Measurements from ENCODE around the gene MOSMO. TPM values are rescaled to one million over a fixed set of nuclear protein-coding genes. Genes with fewer than 3 reads are reported as not detected.
"Not testable (repeated sequence)": the region's sequence is repeated elsewhere in the genome, so short reads cannot be mapped to it uniquely, and the experiment has no call there.

Gene MOSMO
- total and polyA plus RNA-seq, 2 experiments from 2014 or later = 2.7 to 11.7 TPM

DNA sequence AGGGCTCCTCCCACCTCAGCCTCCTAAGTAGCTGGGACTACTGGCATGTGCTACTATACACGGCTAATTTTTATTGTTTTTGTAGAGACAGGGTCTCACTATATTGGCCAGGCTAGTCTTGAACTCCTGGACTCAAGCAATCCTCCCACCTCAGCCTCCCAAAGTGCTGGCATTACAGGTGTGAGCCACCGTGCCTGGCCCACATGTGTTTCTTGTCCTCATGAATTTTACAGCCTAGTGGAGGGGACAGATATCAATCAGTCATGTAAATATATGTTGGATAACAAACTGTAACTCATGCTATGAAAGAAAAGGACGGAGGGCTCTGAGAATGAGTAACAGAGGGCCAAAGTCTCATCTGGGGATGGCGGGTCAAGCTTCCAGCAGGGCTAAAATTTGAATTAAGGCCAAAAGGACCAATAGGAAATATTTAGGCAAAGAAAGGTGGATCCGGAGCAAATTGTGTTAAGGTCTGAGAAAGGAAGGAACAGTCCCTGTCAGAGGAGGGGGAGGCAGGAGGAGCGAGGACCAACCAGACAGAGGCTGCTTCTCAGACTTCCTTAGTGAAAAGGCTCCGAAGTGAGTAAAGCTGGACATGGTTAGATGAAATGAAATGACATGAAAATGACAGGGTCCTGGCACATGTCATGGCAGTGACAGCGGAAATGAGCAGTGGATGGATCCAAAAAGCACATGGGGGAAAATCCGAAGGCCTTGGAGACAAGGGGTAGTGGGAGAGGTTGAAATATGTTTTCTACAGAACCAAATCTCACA lies 10.8 kb upstream of the MOSMO start:
- 90 to 96% methylated on average over 9 of the region's 9 CpGs for WGBS, 2 experiments (ENCODE audit: low coverage in 1 of 2, low lambda C conversion rate in 2 of 2, missing lambda C conversion rate in 2 of 2)
- no peak overlapping the region for H2AFZ ChIP-seq
- in situ Hi-C loops (cut with MboI) = loop anchor here (5.0 kb wide), 1 partner anchor 105 kb away; no protein-coding TSS in a partner anchor

DNA sequence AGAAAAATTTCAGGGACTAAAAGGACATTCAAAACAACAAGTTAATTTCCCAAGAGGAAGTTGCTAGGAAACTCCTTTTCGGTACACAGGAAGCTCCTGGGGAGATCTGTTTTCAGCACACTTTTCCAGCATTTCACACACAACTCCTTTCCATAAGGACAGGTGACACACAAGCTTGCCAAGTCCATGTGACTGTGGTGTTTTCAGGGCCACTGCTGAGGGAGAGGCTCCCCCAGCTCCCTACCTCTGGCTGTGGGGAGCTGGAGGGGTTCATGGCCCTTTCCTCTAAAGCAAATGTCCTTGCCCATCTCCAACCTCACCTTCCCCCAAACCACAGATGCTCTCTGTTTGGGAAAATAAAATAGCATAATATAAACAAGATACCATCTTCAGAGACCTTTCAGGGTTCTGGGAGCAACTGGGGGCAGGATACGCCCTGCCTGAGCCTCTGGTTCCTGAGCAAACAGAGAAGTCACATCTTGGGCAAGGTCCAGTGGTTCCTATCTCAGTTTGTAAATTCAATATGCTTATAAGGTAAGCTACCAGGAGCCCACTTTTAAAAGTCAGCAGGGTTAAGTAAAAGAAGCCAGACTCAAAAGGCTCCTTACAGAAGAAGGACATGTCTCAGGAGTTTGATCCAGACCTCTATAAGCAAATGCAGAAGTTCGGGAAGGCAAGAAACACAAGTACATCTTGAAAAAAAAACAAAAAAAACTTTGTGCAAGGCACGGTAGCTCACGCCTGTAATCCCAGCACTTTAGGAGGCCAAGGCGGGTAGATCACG lies 10.0 kb upstream of the MOSMO start:
- H2AFZ ChIP-seq = no peak overlapping the region
- H3K9ac ChIP-seq = no peak overlapping the region

More for the DNA sequence above, 10.8 kb upstream of the MOSMO start:
- H3K4me2 ChIP-seq (ENCODE audit: unreplicated experiment) = no peak overlapping the region
- peaks cover 9% of the 10 kb centered on the region for H3K4me1 ChIP-seq (ENCODE audit: insufficient read depth)
- no peaks in the 10 kb centered on the region for H3K27me3 ChIP-seq (replicated peaks; ENCODE audit: insufficient read depth)
- H3K27ac ChIP-seq = no peak overlapping the region
- no peak overlapping the region for H3K4me3 ChIP-seq
- no peak for DNase-seq
- no peak for TF ChIP-seq EZH2 (IDR thresholded peaks at IDR 0.05; ENCODE audit: insufficient read depth, poor library complexity, severe bottlenecking)
- no peak for TF ChIP-seq EZH2phosphoT487 (IDR thresholded peaks at IDR 0.05; ENCODE audit: insufficient read depth, low read depth)
- H4K20me1 ChIP-seq (ENCODE audit: insufficient read depth) = no peaks in the 10 kb centered on the region
- H3K9me2 ChIP-seq (ENCODE audit: insufficient read depth) = no peaks in the 10 kb centered on the region
- H3K36me3 ChIP-seq (ENCODE audit: low read depth) = no peaks in the 10 kb centered on the region
- no peaks in the 10 kb centered on the region for H3K79me2 ChIP-seq (ENCODE audit: insufficient read depth)
- no peaks in the 10 kb centered on the region for H3K9me3 ChIP-seq (ENCODE audit: low read depth)
- no peak overlapping the region for H3K9ac ChIP-seq
- peaks cover 5% of the 10 kb centered on the region; the same call in 1 of the 2 replicates for H3F3A ChIP-seq (ENCODE audit: insufficient read depth)

DNA sequence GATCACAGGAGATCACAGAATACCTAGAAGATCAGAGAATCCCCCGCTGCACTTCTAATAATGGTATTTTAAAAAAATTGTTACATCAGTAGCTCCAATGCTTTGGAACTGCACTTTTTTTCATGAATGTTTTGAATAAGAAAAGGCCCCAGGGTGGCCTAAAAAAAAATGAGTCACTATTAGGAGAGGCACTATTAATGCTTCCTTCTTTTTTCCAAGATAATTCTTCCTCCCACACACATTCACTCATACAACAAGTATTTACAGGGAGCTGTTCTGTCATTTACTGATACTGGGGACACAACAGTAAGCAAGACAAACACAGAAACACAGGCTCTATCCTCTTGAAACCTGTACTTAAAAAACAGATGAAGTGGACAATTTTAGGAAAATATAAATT lies 6.3 kb upstream of the MOSMO start:
- H3K27ac ChIP-seq = peak overlapping the region; percentile 51
- no peaks in the 10 kb centered on the region for H3K79me2 ChIP-seq (ENCODE audit: insufficient read depth)
- no peaks in the 10 kb centered on the region for H3K36me3 ChIP-seq (ENCODE audit: low read depth)
- peaks cover 5% of the 10 kb centered on the region; the same call in 1 of the 2 replicates for H3F3A ChIP-seq (ENCODE audit: insufficient read depth)
- WGBS, 2 experiments (ENCODE audit: low coverage in 1 of 2, low lambda C conversion rate in 2 of 2, missing lambda C conversion rate in 2 of 2) = 0% methylated on average over 1 of the region's 1 CpG
- no peaks in the 10 kb centered on the region for H4K20me1 ChIP-seq (ENCODE audit: insufficient read depth)
- no peaks in the 10 kb centered on the region for H3K9me2 ChIP-seq (ENCODE audit: insufficient read depth)
- peak; percentile 88 for DNase-seq
- H3K27me3 ChIP-seq (replicated peaks; ENCODE audit: insufficient read depth) = no peaks in the 10 kb centered on the region
- peaks cover 9% of the 10 kb centered on the region for H3K4me1 ChIP-seq (ENCODE audit: insufficient read depth)
- H3K4me2 ChIP-seq (ENCODE audit: unreplicated experiment) = peak overlapping the region; percentile 83
- H2AFZ ChIP-seq = peak overlapping the region; percentile 60
- H3K4me3 ChIP-seq = peak overlapping the region; percentile 65
- in situ Hi-C loops (cut with MboI) = loop anchor here (5.0 kb wide), 1 partner anchor 181 kb away; no protein-coding TSS in a partner anchor
- H3K9me3 ChIP-seq (ENCODE audit: low read depth) = no peaks in the 10 kb centered on the region
- H3K9ac ChIP-seq = peak overlapping the region; percentile 44; the same call in 1 of the 2 replicates
- TF ChIP-seq EZH2 (IDR thresholded peaks at IDR 0.05; ENCODE audit: insufficient read depth, poor library complexity, severe bottlenecking) = no peak
- TF ChIP-seq EZH2phosphoT487 (IDR thresholded peaks at IDR 0.05; ENCODE audit: insufficient read depth, low read depth) = no peak

More for the DNA sequence above, 10.0 kb upstream of the MOSMO start:
- no peak for TF ChIP-seq EZH2 (IDR thresholded peaks at IDR 0.05; ENCODE audit: insufficient read depth, poor library complexity, severe bottlenecking)
- no peak for TF ChIP-seq EZH2phosphoT487 (IDR thresholded peaks at IDR 0.05; ENCODE audit: insufficient read depth, low read depth)
- H3K9me2 ChIP-seq (ENCODE audit: insufficient read depth) = no peaks in the 10 kb centered on the region
- no peaks in the 10 kb centered on the region for H3K27me3 ChIP-seq (replicated peaks; ENCODE audit: insufficient read depth)
- H4K20me1 ChIP-seq (ENCODE audit: insufficient read depth) = no peaks in the 10 kb centered on the region
- H3K36me3 ChIP-seq (ENCODE audit: low read depth) = no peaks in the 10 kb centered on the region
- H3K4me1 ChIP-seq (ENCODE audit: insufficient read depth) = peaks cover 9% of the 10 kb centered on the region
- DNase-seq = no peak
- no peaks in the 10 kb centered on the region for H3K9me3 ChIP-seq (ENCODE audit: low read depth)
- H3F3A ChIP-seq (ENCODE audit: insufficient read depth) = peaks cover 5% of the 10 kb centered on the region; the same call in 1 of the 2 replicates
- no peak overlapping the region for H3K4me2 ChIP-seq (ENCODE audit: unreplicated experiment)
- H3K79me2 ChIP-seq (ENCODE audit: insufficient read depth) = no peaks in the 10 kb centered on the region
- WGBS, 2 experiments (ENCODE audit: low coverage in 1 of 2, low lambda C conversion rate in 2 of 2, missing lambda C conversion rate in 2 of 2) = 91 to 92% methylated on average over 7 of the region's 7 CpGs
- H3K27ac ChIP-seq = no peak overlapping the region
- in situ Hi-C loops (cut with MboI) = loop anchor here (5.0 kb wide), 1 partner anchor 104 kb away; no protein-coding TSS in a partner anchor
- no peak overlapping the region for H3K4me3 ChIP-seq

DNA sequence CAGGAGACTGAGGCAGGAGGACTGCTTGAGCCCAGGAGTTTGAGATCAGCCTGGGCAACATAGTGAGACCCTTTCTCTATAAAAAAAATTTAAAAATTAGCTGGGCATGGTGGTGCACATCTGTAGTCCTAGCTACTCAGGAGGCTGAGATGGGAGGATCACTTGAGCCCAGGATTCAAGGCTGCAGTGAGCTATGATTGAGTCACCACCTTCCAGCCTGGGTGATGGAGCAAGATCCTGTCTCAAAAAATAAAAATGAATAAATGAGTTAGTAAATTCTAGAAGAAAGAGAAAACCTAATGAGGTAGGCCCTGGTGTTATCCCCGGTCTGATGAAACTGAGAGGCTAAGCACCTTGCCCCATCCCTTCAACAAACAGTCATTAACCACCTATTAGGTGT lies 5.9 kb upstream of the MOSMO start:
- 95 to 100% methylated on average over 1 of the region's 1 CpG for WGBS, 2 experiments (ENCODE audit: low coverage in 1 of 2, low lambda C conversion rate in 2 of 2, missing lambda C conversion rate in 2 of 2)
- H3K9me3 ChIP-seq (ENCODE audit: low read depth); H3K27me3 ChIP-seq (replicated peaks; ENCODE audit: insufficient read depth); H4K20me1 ChIP-seq (ENCODE audit: insufficient read depth); H3K4me1 ChIP-seq (ENCODE audit: insufficient read depth); H3F3A ChIP-seq (ENCODE audit: insufficient read depth); H2AFZ ChIP-seq; H3K9ac ChIP-seq; H3K36me3 ChIP-seq (ENCODE audit: low read depth); H3K9me2 ChIP-seq (ENCODE audit: insufficient read depth); H3K79me2 ChIP-seq (ENCODE audit: insufficient read depth): not testable (repeated sequence)
- DNase-seq = peak; percentile 35
- in situ Hi-C loops (cut with MboI) = loop anchor here (5.0 kb wide), 1 partner anchor 180 kb away; no protein-coding TSS in a partner anchor
- H3K4me3 ChIP-seq = 0 out of 2 replicates have a peak overlapping the region, but pooled peaks have one; percentile 65
- peak overlapping the region; percentile 34; the same call in 1 of the 2 replicates for H3K27ac ChIP-seq
- peak overlapping the region; percentile 83 for H3K4me2 ChIP-seq (ENCODE audit: unreplicated experiment)
